GM10248 (cell line): ENCODE measurements around the gene MAN1A2.

ENCODE experiments used
- CTCF ChIA-PET: fragments of 300-600 bp; sonication (Branson Sonifier 250); formaldehyde crosslinking; extraction: SDS; loops from one replicate; lab custom pipeline; 2021; ENCODE audit warnings: antibody characterized with exemption; lab: Yijun Ruan, JAX
- POLR2A ChIA-PET: fragments of 350-650 bp; sonication (Branson Sonifier 250); formaldehyde crosslinking; extraction: SDS; loops from one replicate; lab custom pipeline; 2020; ENCODE audit warnings: antibody characterized with exemption; lab: Yijun Ruan, JAX
- DNase-seq: peaks from one replicate; pipeline ENCODE4 v3.0.0; 2012; ENCODE audit errors: extremely low spot score
- TF ChIP-seq, protein P1 (sequence below): IDR thresholded peaks from 2 replicates; pipeline ENCODE4 v1.5.1; 2012; ENCODE audit warnings: mild to moderate bottlenecking, low read depth; ENCODE audit errors: extremely low read depth, missing control alignments, control extremely low read depth

The MAN1A2 gene

DNA sequence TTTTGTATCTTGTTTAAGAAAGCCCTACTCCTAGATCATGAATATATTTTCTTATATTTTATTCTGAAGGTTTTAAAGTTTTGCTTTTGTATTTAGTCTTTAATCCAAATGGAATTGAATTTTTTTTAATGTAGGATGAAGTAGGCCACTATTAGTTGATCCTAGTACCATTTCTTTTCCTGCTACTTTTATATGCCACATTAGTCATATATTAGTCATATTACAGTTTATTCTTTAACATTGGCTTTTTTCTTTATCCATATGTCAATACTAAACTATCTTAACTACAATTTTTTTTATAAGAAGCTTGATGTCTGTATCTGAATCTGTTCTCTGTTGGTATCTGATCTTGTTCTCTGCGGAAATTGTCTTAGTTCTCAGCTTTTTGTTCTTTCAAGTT is 48.8 kb downstream of the MAN1A2 start:
- no peak for DNase-seq
- CTCF ChIA-PET, result interaction anchor here (1.8 kb wide), 1 partner anchor 17 kb away, joined by 8 read pairs; no protein-coding TSS in a partner anchor
- TF ChIP-seq, protein P1, sequence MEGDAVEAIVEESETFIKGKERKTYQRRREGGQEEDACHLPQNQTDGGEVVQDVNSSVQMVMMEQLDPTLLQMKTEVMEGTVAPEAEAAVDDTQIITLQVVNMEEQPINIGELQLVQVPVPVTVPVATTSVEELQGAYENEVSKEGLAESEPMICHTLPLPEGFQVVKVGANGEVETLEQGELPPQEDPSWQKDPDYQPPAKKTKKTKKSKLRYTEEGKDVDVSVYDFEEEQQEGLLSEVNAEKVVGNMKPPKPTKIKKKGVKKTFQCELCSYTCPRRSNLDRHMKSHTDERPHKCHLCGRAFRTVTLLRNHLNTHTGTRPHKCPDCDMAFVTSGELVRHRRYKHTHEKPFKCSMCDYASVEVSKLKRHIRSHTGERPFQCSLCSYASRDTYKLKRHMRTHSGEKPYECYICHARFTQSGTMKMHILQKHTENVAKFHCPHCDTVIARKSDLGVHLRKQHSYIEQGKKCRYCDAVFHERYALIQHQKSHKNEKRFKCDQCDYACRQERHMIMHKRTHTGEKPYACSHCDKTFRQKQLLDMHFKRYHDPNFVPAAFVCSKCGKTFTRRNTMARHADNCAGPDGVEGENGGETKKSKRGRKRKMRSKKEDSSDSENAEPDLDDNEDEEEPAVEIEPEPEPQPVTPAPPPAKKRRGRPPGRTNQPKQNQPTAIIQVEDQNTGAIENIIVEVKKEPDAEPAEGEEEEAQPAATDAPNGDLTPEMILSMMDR, result no peak
- POLR2A ChIA-PET, result no interaction called here

DNA sequence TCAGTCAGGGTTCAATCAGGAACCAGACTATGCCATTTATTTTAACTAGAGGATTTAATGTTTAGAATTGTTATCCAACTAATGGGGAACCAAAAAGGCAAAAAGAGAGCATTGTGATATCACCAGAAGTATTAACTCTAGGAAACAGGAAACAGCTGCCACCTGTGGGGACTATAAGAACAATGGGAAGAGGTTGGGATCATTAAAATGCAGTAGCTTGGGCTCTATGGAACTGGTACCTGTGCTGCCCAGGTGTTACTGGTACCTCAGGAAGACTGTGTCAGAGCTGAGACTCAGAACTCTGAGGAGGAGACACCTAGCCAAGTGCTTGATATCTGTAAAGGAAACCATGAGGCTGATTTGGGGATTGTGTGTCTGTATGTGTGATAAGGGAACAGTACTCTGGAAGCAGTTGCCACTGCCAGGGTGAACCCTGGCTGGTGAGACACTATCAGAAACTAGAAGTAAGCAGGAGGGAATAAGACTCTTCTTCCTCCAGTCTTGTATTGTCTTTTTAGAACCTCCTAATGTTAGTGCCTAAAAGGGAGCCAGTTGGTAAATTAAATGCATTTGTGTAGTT is 49.4 kb downstream of the MAN1A2 start:
- no peak for DNase-seq
- ChIA-PET POLR2A (no interaction called here), CTCF (interaction anchor here (1.8 kb wide), 1 partner anchor 17 kb away, joined by 8 read pairs; no protein-coding TSS in a partner anchor)
- TF ChIP-seq, protein P1, result no peak

DNA sequence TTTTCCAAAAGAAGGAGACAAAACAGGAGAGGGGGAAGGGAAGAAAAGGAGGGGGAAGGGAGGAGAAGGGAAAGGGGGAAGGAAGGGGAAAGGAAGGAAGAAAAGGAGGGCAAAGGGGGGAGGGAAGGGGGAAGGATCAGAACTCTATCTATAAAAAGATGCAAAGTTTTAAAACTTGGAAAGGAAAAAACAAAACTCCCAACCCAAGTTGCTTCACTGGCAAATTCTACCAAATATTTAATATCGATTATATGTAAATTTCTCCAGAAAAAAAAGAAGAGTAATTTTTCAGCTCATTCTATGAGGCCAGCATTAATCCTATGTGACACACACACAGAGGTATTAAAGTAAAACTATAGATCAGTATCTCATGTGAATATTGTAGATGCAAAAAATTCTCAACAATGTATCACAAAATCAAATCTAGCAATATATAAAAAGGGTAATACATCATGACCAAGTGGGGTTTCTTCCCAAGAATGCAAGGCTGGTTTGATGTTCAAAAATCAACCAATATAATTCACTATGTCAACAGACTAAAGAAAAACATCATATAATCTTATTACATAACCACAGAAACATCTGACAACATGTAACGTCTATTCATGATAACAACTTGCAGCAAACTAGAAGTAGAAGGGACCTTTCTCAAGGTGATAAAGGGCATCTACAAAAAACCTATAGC is 57.9 kb downstream of the MAN1A2 start:
- no peak for DNase-seq
- TF ChIP-seq, protein P1, result no peak
- POLR2A ChIA-PET, result no interaction called here
- CTCF ChIA-PET, result no interaction called here

DNA sequence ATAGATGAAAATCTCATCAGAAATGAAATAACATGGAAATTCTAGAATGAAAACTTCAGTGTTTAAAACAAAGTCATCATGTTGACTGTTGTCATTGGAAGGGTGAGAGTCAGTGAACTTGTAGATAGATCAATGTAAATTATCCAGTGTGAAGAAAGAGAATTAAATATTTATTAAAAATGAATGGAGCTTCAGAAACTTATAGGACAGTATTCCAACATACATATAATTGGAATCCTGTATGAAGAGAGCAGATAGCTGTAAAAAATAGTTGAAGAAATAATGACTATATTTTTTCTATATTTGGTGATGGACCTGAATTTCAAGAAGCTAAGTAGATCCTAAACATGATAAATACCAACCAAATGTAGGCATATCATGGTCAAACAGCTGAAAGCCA is 60.0 kb downstream of the MAN1A2 start:
- TF ChIP-seq, protein P1, result no peak
- ChIA-PET POLR2A (no interaction called here), CTCF (interaction anchor here (1.0 to 1.1 kb wide), 2 partner anchors 331 to 332 kb away, joined by 3 read pairs; no protein-coding TSS in a partner anchor)

DNA sequence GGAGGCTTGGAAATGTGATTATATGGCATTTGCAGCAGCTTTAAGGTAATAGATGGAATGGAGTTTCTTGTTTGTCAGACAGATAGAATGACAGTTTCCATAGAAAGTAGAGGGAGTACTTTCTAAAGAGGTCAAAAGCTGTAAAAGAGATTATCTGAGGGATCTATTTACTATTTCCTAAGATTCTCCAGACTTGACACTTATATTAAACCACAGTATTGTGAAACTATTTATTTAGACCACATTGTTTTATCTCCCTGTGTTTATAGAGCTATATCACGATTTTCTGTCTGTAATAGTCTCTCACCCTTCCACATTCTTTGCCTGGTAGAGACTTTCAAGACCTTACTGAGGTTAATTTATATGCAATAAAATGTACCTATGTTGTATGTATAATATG is 66.7 kb downstream of the MAN1A2 start:
- CTCF ChIA-PET, result interaction anchor here (1.1 to 1.5 kb wide), 2 partner anchors 23 to 35 kb away, joined by 3 read pairs; no protein-coding TSS in a partner anchor
- TF ChIP-seq, protein P1, result no peak
- no peak for DNase-seq
- POLR2A ChIA-PET, result no interaction called here

More for the DNA sequence above, 60.0 kb downstream of the MAN1A2 start:
- DNase-seq, result no peak

DNA sequence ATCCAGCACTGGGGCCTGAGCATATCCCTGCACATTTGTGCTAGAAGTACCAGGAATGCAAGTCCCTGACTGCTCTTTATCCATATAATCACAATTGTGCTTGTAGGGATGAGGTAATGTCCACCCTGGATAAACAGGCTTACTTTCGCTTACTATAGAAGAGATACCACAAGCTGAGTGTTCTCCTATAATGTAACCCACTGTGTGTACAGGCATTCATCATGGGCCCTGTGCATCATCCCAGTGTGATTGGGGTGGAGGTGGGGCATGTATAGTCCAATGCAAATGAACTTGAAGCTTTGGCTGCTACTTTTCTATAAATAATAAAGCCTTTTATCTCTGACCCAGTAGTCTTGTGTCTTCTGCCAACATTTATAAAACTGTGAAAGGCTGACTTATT is 69.3 kb downstream of the MAN1A2 start:
- POLR2A ChIA-PET, result no interaction called here

More for the DNA sequence above, 69.3 kb downstream of the MAN1A2 start:
- DNase-seq, result no peak
- CTCF ChIA-PET, result no interaction called here
- TF ChIP-seq, protein P1, result no peak
